ENCODE data around the gene JOSD2.

Gene JOSD2

GRCh38 chr19:50465000-50465399 lies 46.0 kb downstream of the JOSD2 start:
- Histone ChIP-seq H3K27ac (replicated peaks) (no peak overlapping the region), H3K4me3 (replicated peaks; ENCODE audit: insufficient read depth, low read length) (no peak overlapping the region), H3K27me3 (ENCODE audit: insufficient read depth, poor library complexity, severe bottlenecking) (no peaks in the 10 kb centered on the region)
- DNase-seq (ENCODE audit: low read depth in 1 of 2, low spot score in 1 of 2): no peak
- TF ChIP-seq CTCF (IDR thresholded peaks at IDR 0.05; ENCODE audit: insufficient read depth, low read length) (no peak), GABPA (IDR thresholded peaks at IDR 0.05; ENCODE audit: low read depth) (no peak), SPI1 (IDR thresholded peaks at IDR 0.05; ENCODE audit: borderline replicate concordance, low read depth) (no peak), REST (IDR thresholded peaks at IDR 0.05; ENCODE audit: insufficient replicate concordance, low read depth) (no peak), POLR2AphosphoS5 (IDR thresholded peaks at IDR 0.05; ENCODE audit: low read depth) (no peak)

- TF ChIP-seq CTCF (IDR thresholded peaks at IDR 0.05; ENCODE audit: insufficient read depth, low read length) (no peak), SPI1 (IDR thresholded peaks at IDR 0.05; ENCODE audit: borderline replicate concordance, low read depth) (no peak), POLR2AphosphoS5 (IDR thresholded peaks at IDR 0.05; ENCODE audit: low read depth) (no peak), REST (IDR thresholded peaks at IDR 0.05; ENCODE audit: insufficient replicate concordance, low read depth) (no peak), GABPA (IDR thresholded peaks at IDR 0.05; ENCODE audit: low read depth) (no peak)
- Histone ChIP-seq H3K4me3 (replicated peaks; ENCODE audit: insufficient read depth, low read length) (no peak overlapping the region), H3K27ac (replicated peaks) (no peak overlapping the region), H3K27me3 (ENCODE audit: insufficient read depth, poor library complexity, severe bottlenecking) (no peaks in the 10 kb centered on the region)
- DNase-seq (ENCODE audit: low read depth in 1 of 2, low spot score in 1 of 2): no peak
These were observed 46.6 kb downstream of the JOSD2 start for GRCh38 chr19:50464348-50464747.

GRCh38 chr19:50462970-50463369 lies 48.0 kb downstream of the JOSD2 start:
- no peak for DNase-seq (ENCODE audit: low read depth in 1 of 2, low spot score in 1 of 2)
- no peak for TF ChIP-seq REST (IDR thresholded peaks at IDR 0.05; ENCODE audit: insufficient replicate concordance, low read depth)
- no peak for TF ChIP-seq SPI1 (IDR thresholded peaks at IDR 0.05; ENCODE audit: borderline replicate concordance, low read depth)
- TF ChIP-seq POLR2AphosphoS5 (IDR thresholded peaks at IDR 0.05; ENCODE audit: low read depth): no peak
- TF ChIP-seq CTCF (IDR thresholded peaks at IDR 0.05; ENCODE audit: insufficient read depth, low read length): no peak
- no peak for TF ChIP-seq GABPA (IDR thresholded peaks at IDR 0.05; ENCODE audit: low read depth)
- H3K27me3 ChIP-seq (ENCODE audit: insufficient read depth, poor library complexity, severe bottlenecking): no peaks in the 10 kb centered on the region
- H3K27ac ChIP-seq (replicated peaks): no peak overlapping the region
- no peak overlapping the region for H3K4me3 ChIP-seq (replicated peaks; ENCODE audit: insufficient read depth, low read length)

Data from HL-60 (cell line).